HG03039 (cell line): Measurements from ENCODE around the gene PCBP3.
"Not testable (repeated sequence)": the region's sequence is repeated elsewhere in the genome, so short reads cannot be mapped to it uniquely, and the experiment has no call there.

Experiments used
- ATAC-seq: cut with Tn5 transposase; IDR thresholded peaks from one replicate; pipeline ENCODE4 v1.9.1; 2021; ENCODE audit warnings: mild to moderate bottlenecking, moderate library complexity; ENCODE audit not compliant: unreplicated experiment

The PCBP3 gene

DNA sequence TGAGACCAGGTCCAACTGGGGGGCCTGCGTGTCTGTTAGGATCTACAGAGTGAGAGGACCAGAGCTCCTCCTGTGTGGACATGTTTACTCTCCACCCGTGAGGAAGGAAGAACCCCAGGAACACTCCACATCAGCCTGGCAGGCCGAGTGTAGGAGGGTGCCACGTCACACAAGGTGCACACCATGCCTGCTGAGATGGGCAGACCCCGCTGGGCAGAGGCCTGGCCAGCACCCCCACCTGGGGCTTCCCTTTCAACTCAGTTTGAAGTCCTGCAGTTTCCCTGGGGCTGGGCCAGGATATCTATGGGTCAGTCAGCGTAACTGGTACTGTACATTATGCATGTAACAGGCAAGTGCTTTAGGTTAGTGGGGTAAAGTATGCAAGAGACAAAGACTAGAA lies 30.1 kb upstream of the PCBP3 start:
- no peak for ATAC-seq

GRCh38 chr21:45613881-45614280 lies 29.6 kb upstream of the PCBP3 start:
- no peak for ATAC-seq

DNA sequence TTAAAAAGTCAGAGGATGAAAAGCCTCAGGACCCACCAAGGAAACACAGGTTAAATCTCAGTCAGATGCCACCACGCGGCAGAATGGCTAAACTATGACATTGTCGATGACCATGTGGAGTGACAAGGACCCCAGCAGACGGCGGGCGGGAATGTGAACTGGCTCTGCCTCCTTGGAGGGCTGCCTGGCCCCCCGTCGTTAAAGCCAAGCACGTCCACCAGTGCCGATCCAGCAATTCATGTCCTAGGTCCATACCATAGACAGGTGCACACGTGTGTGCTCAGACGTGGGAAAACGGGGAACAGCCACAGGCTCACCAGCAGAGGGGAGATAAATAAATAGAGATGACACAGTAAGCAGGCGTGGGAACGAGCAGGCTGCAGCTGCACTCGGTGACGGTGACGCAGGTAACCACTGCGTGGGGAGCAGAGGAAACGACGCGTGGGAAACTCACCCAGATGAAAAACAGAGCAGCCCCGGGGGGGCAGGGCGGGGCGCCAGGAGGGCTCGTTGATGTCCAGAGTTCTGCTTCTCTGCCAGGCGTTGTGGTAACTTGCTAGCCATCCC lies 28.3 kb upstream of the PCBP3 start:
- no peak for ATAC-seq

- ATAC-seq = no peak
These were observed 26.3 kb upstream of the PCBP3 start for GRCh38 chr21:45617021-45617921.

- no peak for ATAC-seq
These were observed 25.2 kb upstream of the PCBP3 start for GRCh38 chr21:45618287-45618686.

- no peak for ATAC-seq
These were observed 24.6 kb upstream of the PCBP3 start for GRCh38 chr21:45618846-45619485.

DNA sequence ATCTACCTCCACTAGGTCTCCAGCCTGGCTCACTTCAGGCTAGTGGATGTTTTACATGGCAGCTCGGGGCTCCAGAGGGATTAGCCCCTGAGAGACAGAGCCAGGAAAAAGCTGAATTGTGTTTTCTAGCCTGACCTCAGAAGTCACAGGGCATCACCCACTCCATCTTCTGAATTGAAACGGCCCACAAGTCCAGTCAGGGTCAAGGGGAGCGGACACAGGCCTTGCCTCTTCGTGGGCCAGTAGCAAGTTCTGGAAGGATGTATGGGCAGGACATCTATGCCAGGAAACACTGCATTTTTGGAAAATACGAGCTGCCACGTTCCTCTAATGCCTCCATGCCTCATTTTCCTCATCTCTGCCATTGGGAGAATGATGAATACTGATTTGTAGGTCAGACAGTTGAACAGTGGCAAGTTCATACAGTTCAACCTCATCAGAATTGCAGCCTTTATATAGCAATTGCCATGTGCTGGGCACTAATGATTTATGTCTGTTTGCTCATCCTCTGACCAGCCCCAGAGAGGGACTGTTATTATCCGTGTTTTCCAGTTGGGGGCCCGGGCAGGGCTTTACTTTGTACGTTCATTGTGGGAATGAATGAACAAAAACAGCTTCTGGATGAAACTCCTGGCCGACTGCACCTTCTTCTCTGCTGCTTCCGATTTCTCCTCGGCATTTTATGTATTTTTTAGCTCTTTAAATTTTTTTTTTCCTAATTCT lies 23.2 kb upstream of the PCBP3 start:
- ATAC-seq = no peak

- ATAC-seq = not testable (repeated sequence)
These were observed 21.8 kb upstream of the PCBP3 start for GRCh38 chr21:45621435-45622331.

DNA sequence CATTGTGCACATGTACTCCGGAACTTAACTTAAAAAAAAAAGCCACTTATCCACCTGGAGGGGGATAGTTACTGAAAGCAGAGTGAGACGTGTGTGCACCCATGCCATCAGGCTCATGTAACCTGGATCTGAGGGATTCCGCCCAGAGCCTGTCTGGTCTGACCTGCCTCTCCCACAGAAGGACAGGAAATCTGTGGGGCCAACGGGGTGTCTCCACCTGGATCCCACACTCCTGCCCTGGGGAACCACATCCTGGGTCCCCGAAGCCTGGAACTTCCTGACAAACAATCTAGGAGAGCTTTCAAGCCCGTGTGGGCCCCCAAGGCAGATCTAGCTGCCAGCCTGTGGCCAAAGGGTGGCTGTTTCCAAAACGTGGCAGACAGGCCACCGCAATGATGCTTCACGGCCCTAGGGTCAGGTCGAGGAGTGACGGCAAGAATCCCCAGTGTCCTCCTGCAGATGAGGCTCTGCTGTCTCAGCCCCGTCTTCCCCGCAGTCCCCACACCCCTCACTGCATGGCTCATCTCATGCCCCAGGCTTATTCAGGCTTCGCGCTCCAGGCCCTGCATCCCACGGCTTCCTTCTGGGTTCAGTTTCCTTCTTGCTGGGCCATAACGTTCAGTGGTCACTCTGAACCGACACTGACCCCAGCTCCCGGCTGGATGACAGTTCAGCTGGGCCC lies 21.0 kb upstream of the PCBP3 start:
- ATAC-seq = no peak

- no peak for ATAC-seq
These were observed 20.1 kb upstream of the PCBP3 start for GRCh38 chr21:45623436-45623835.

- not testable (repeated sequence) for ATAC-seq
These were observed 17.4 kb upstream of the PCBP3 start for GRCh38 chr21:45626127-45626526.

DNA sequence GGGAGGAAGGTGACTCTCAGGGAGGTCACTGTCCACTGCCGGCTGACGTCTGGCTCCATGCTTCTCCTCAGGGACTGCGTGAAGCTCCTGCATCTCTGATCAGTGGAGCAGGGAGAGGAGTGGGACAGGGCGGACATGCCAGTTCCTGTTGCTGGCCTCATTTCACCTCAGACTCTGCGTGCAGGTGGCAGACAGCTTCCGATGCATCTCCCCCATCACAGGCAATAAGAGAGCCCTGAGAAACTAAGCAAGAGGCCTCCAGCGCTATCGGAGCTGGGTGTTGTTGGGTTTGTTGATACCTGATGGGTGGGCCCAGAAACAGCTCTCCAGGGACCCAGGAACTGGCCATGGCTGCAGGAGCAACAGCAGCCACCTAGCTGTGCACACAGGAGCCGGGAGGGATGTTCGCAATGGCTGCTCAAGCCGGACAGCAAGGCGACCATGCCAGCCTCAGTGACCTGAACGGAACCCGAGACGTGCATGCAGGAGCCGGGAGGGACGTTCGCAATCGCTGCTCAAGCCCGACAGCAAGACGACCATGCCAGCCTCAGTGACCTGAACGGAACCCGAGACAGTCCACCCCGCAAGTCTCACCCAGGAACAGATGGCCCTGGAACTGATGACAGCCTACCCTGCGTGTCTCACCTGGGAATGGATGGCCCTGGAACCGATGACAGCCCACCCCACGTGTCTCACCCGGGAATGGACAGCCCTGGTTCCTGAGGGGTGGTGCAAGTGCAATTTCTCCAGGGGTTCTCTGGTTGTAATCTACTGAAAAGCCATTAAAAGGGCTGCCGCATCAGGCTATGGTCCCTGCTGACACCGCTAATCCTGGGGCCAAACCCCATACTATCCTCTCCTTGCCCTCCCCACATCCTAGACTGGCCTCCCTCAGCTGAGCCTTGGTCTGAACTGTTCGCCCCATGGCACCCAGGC lies 14.2 kb upstream of the PCBP3 start:
- ATAC-seq = no peak

GRCh38 chr21:45630066-45630694 lies 13.3 kb upstream of the PCBP3 start:
- ATAC-seq = no peak

- no peak for ATAC-seq
These were observed 12.6 kb upstream of the PCBP3 start for GRCh38 chr21:45630876-45631275.

- ATAC-seq = no peak
These were observed 12.0 kb upstream of the PCBP3 start for GRCh38 chr21:45631540-45631939.

GRCh38 chr21:45632160-45632559 lies 11.4 kb upstream of the PCBP3 start:
- ATAC-seq = no peak

DNA sequence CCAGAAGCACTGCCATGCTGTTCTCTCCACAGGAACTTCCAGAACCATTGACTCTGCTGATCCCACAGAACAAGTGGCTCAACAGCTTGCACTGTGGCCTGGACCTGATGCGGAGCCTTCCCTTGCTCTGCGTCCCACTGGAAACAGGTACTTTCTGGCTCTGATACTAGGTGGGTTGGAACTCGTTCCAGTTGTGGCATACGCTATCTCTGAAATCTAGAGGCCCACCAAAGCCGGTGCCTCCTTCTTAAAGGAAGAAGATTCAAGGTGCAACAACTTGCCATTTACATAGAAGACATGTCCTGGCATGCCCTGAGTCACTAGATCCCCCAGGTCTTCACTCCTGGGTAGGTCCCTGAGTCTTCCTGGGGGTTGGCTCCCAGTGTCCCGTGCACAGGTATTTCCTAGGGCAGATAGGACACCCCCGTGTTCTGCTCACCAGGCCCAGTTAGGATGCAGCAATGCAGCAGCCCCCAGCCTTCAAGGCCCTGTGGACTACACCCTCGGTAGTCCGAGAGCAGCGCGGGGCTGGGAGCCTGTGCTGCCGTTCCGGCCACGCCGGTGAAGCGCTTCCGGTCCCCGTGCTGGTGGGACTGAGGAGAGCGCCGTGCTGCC lies 10.8 kb upstream of the PCBP3 start:
- no peak for ATAC-seq
